HEK293T (cell line): ENCODE measurements around the gene SWI5.

ENCODE experiments used
- CTCF ChIA-PET: fragments of 350-600 bp; formaldehyde crosslinking; extraction: SDS; loops from one replicate; lab custom pipeline; 2021; ENCODE audit warnings: antibody characterized with exemption, inconsistent platforms; lab: Yijun Ruan, JAX
- POLR2A ChIA-PET: fragments of 350-600 bp; formaldehyde crosslinking; extraction: SDS; loops from one replicate; lab custom pipeline; 2020; ENCODE audit warnings: antibody characterized with exemption, inconsistent platforms; lab: Yijun Ruan, JAX
- DNase-seq: peaks from one replicate; pipeline ENCODE4 v3.0.0; 2012; ENCODE audit warnings: mixed read lengths; ENCODE audit errors: extremely low spot score
- ARNT ChIP-seq: fragments of 450-650 bp; IDR thresholded peaks from 2 replicates; pipeline ENCODE4 v1.6.1; 2017; ENCODE audit warnings: mild to moderate bottlenecking
- BHLHE40 ChIP-seq: fragments of 450-650 bp; IDR thresholded peaks from 2 replicates; pipeline ENCODE4 v1.6.1; 2016; ENCODE audit warnings: mild to moderate bottlenecking, moderate library complexity, borderline replicate concordance
- CTBP1 ChIP-seq: fragments of 450-650 bp; IDR thresholded peaks from 2 replicates; pipeline ENCODE4 v1.6.1; 2016; ENCODE audit warnings: borderline replicate concordance
- ELF4 ChIP-seq: fragments of 450-650 bp; IDR thresholded peaks from 2 replicates; pipeline ENCODE4 v1.6.1; 2017; ENCODE audit warnings: antibody characterized with exemption
- FOXA1 ChIP-seq: fragments of 450-650 bp; IDR thresholded peaks from 2 replicates; pipeline ENCODE4 v1.6.1; 2016; ENCODE audit warnings: mild to moderate bottlenecking
- FOXK2 ChIP-seq: fragments of 450-650 bp; IDR thresholded peaks from 2 replicates; pipeline ENCODE4 v1.6.1; 2016; ENCODE audit warnings: mild to moderate bottlenecking
- FOXM1 ChIP-seq: fragments of 450-650 bp; IDR thresholded peaks from 2 replicates; pipeline ENCODE4 v1.6.1; 2017; ENCODE audit warnings: mild to moderate bottlenecking, borderline replicate concordance
- HDGF ChIP-seq: fragments of 450-650 bp; IDR thresholded peaks from 2 replicates; pipeline ENCODE4 v1.6.1; 2017; ENCODE audit warnings: antibody characterized with exemption, borderline replicate concordance
- L3MBTL2 ChIP-seq: fragments of 450-650 bp; conservative IDR thresholded peaks from 2 replicates; pipeline ENCODE4 v1.6.1; 2016; ENCODE audit warnings: mild to moderate bottlenecking
- LEF1 ChIP-seq: fragments of 450-650 bp; IDR thresholded peaks from 2 replicates; pipeline ENCODE4 v1.6.1; 2017; ENCODE audit warnings: mild to moderate bottlenecking, borderline replicate concordance
- NFRKB ChIP-seq: fragments of 450-650 bp; IDR thresholded peaks from 2 replicates; pipeline ENCODE4 v1.6.1; 2016; ENCODE audit warnings: mild to moderate bottlenecking, moderate library complexity
- PKNOX1 ChIP-seq: fragments of 450-650 bp; IDR thresholded peaks from 2 replicates; pipeline ENCODE4 v1.6.1; 2016
- SP1 ChIP-seq: fragments of 450-650 bp; IDR thresholded peaks from 2 replicates; pipeline ENCODE4 v1.6.1; 2017
- SUZ12 ChIP-seq: fragments of 450-650 bp; IDR thresholded peaks from 2 replicates; pipeline ENCODE4 v1.6.1; 2016; ENCODE audit warnings: mild to moderate bottlenecking
- TARDBP ChIP-seq: fragments of 450-650 bp; IDR thresholded peaks from 2 replicates; pipeline ENCODE4 v1.6.1; 2016
- ZNF384 ChIP-seq: fragments of 450-650 bp; IDR thresholded peaks from 2 replicates; pipeline ENCODE4 v1.6.1; 2016

Gene SWI5

GRCh38 chr9:128253991-128254346 lies 22.1 kb upstream of the SWI5 start:
- no peak for TF ChIP-seq ZNF384
- TF ChIP-seq TARDBP: no peak
- TF ChIP-seq FOXK2: no peak
- TF ChIP-seq PKNOX1: no peak
- TF ChIP-seq LEF1: no peak
- TF ChIP-seq HDGF: no peak
- no peak for TF ChIP-seq CTBP1
- no peak for TF ChIP-seq BHLHE40
- no peak for TF ChIP-seq FOXA1
- no peak for TF ChIP-seq ELF4
- TF ChIP-seq SP1: no peak
- TF ChIP-seq SUZ12: no peak
- no peak for TF ChIP-seq ARNT
- TF ChIP-seq FOXM1: no peak
- no peak for TF ChIP-seq L3MBTL2
- no peak for TF ChIP-seq NFRKB
- no peak for DNase-seq
- ChIA-PET CTCF (no interaction called here), POLR2A (interaction anchor here (1.6 kb wide), 1 partner anchor 22 kb away, joined by 6 read pairs; the partner anchor contains the start of genes GOLGA2 and SWI5)

- TF ChIP-seq CTBP1 (no peak), FOXK2 (no peak), ELF4 (no peak), ZNF384 (no peak)
- DNase-seq: no peak
- CTCF ChIA-PET: interaction anchor here (0.8 kb wide), 1 partner anchor 129 kb away, joined by 3 read pairs; no protein-coding TSS in a partner anchor
- POLR2A ChIA-PET: interaction anchor here (1.2 kb wide), 1 partner anchor 61 kb away, joined by 4 read pairs; no protein-coding TSS in a partner anchor
Measured at GRCh38 chr9:128254362-128254761, 21.7 kb upstream of the SWI5 start.

GRCh38 chr9:128254855-128255759 lies 21.0 kb upstream of the SWI5 start:
- TF ChIP-seq L3MBTL2 (no peak), BHLHE40 (no peak), ARNT (no peak), TARDBP (no peak), HDGF (no peak), ELF4 (no peak), CTBP1 (no peak), NFRKB (no peak), PKNOX1 (no peak), SUZ12 (no peak), FOXK2 (no peak), ZNF384 (no peak), SP1 (no peak)
- ChIA-PET CTCF (interaction anchor here (0.7 to 1.0 kb wide), 5 partner anchors 8 to 130 kb away, joined by 3 to 5 read pairs (median 3); no protein-coding TSS in a partner anchor), POLR2A (interaction anchor here (1.0 to 1.2 kb wide), 2 partner anchors 21 to 62 kb away, joined by 4 to 5 read pairs; partner anchors contain the start of genes GOLGA2 and SWI5)
- peak; percentile 82 for DNase-seq

GRCh38 chr9:128257086-128257825 lies 18.8 kb upstream of the SWI5 start:
- DNase-seq: no peak
- ChIA-PET POLR2A (no interaction called here), CTCF (no interaction called here)
- no peak for TF ChIP-seq SUZ12
- no peak for TF ChIP-seq ZNF384
- no peak for TF ChIP-seq PKNOX1
- TF ChIP-seq NFRKB: no peak
- no peak for TF ChIP-seq L3MBTL2

- CTCF ChIA-PET: no interaction called here
- no peak for DNase-seq
- no peak for TF ChIP-seq SUZ12
- no peak for TF ChIP-seq L3MBTL2
- TF ChIP-seq TARDBP: no peak
- TF ChIP-seq NFRKB: no peak
- TF ChIP-seq FOXA1: no peak
- no peak for TF ChIP-seq FOXM1
- TF ChIP-seq HDGF: no peak
- no peak for TF ChIP-seq PKNOX1
- TF ChIP-seq BHLHE40: no peak
- TF ChIP-seq FOXK2: no peak
- TF ChIP-seq LEF1: no peak
- POLR2A ChIA-PET: no interaction called here
Measured at GRCh38 chr9:128257907-128258306, 18.2 kb upstream of the SWI5 start.
